H1 (cell line): Measurements from ENCODE around the gene PBX1. TPM values are rescaled to one million over a fixed set of nuclear protein-coding genes. Genes with fewer than 3 reads are reported as not detected.

ENCODE experiments used
- ATF3 ChIP-seq: IDR thresholded peaks from 2 replicates; pipeline ENCODE4 v1.6.1; 2011; ENCODE audit warnings: low read depth, mild to moderate bottlenecking, low read length; ENCODE audit not compliant: insufficient read depth
- CHD1 ChIP-seq: IDR thresholded peaks from 2 replicates; pipeline ENCODE4 v1.6.1; 2012; ENCODE audit warnings: low read depth, low read length, improper control_type of control experiment
- CREB1 ChIP-seq: IDR thresholded peaks from 2 replicates; pipeline ENCODE4 v1.6.1; 2012; ENCODE audit warnings: inconsistent platforms
- EGR1 ChIP-seq: IDR thresholded peaks from 2 replicates; pipeline ENCODE4 v1.6.1; 2011; ENCODE audit warnings: low read depth, low read length, borderline replicate concordance
- SP1 ChIP-seq: IDR thresholded peaks from 2 replicates; pipeline ENCODE4 v1.6.1; 2011; ENCODE audit warnings: low read depth, low read length
- SRF ChIP-seq: IDR thresholded peaks from 2 replicates; pipeline ENCODE4 v1.6.1; 2011; ENCODE audit warnings: mild to moderate bottlenecking, low read depth, low read length, moderate library complexity
- polyA plus RNA-seq, 7 experiments: library from polyadenylated mRNA; depleted of rRNA in 3 of 7; stranded (reverse) in 5 of 7; unstranded in 2 of 7; fragments of >200 nt in 5 of 7; fragments of 200-250 nt in 2 of 7; gene quantifications; 1 replicate in 5 of 7; 2 replicates in 1 of 7; 4 replicates in 1 of 7; pipeline versions ENCODE4 v1.2.1 to v1.2.3, GENCODE V29; 2011 to 2013; ENCODE audit warnings: missing spikeins in 2 of 7, mixed read lengths in 2 of 7
- total RNA-seq: library from RNA; stranded (reverse); fragmentation: NEBNext Ultra II Directional; extraction: Animal tissue kit (Norgen Biotek cat#: 25700); gene quantifications from 2 replicates; pipeline ENCODE4 v1.2.1, GENCODE V29; 2021

PBX1 gene
- total and polyA plus RNA-seq, 2 of the 8 experiments (the other 6 are each of a cell fraction or from before 2014, with no cell fraction given): 87.4 to 124 TPM

- TF ChIP-seq ATF3: no peak
- TF ChIP-seq CHD1: no peak
- TF ChIP-seq SRF: no peak
- no peak for TF ChIP-seq CREB1
- TF ChIP-seq SP1: no peak
- no peak; the same call in 1 of the 2 replicates for TF ChIP-seq EGR1
Measured at GRCh38 chr1:164689672-164690511, 130.9 kb downstream of the PBX1 start (continued).
